Measurements from ENCODE around the gene LTB4R2. TPM values are rescaled to one million over a fixed set of nuclear protein-coding genes. Genes with fewer than 3 reads are reported as not detected.

Gene LTB4R2
- total RNA-seq, 1 experiment from 2014 or later: 12.9 TPM

DNA sequence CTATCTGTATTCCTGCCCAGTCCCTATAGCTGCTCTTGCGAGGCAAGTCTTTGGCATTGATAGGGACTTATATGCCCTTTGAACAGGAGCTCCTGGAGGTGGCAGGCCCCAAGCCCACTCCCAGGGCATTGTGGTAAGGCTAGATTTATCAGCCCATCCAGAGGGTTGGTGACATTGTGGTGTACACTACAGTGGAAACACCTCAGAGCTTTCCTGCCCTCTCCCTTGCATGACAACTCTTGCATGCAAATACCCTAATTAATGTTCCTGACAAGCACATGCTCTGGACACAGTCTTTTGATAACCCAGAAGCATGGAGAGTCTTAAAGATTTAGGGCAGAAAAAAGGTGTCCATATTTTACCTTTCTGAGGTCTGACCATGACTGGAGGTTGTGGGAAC, 30.7 kb downstream of the LTB4R2 start (continued):
- TF ChIP-seq ZNF396 (CRISPR knock-in tag; IDR thresholded peaks at IDR 0.05; ENCODE audit: borderline replicate concordance) (no peak), NFATC4 (CRISPR knock-in tag; IDR thresholded peaks at IDR 0.05) (no peak)
- TF ChIP-seq, protein P1, sequence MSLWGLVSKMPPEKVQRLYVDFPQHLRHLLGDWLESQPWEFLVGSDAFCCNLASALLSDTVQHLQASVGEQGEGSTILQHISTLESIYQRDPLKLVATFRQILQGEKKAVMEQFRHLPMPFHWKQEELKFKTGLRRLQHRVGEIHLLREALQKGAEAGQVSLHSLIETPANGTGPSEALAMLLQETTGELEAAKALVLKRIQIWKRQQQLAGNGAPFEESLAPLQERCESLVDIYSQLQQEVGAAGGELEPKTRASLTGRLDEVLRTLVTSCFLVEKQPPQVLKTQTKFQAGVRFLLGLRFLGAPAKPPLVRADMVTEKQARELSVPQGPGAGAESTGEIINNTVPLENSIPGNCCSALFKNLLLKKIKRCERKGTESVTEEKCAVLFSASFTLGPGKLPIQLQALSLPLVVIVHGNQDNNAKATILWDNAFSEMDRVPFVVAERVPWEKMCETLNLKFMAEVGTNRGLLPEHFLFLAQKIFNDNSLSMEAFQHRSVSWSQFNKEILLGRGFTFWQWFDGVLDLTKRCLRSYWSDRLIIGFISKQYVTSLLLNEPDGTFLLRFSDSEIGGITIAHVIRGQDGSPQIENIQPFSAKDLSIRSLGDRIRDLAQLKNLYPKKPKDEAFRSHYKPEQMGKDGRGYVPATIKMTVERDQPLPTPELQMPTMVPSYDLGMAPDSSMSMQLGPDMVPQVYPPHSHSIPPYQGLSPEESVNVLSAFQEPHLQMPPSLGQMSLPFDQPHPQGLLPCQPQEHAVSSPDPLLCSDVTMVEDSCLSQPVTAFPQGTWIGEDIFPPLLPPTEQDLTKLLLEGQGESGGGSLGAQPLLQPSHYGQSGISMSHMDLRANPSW (CRISPR knock-in tag; conservative IDR thresholded peaks at IDR 0.05; ENCODE audit: low read depth): no peak
- TF ChIP-seq, protein P2, sequence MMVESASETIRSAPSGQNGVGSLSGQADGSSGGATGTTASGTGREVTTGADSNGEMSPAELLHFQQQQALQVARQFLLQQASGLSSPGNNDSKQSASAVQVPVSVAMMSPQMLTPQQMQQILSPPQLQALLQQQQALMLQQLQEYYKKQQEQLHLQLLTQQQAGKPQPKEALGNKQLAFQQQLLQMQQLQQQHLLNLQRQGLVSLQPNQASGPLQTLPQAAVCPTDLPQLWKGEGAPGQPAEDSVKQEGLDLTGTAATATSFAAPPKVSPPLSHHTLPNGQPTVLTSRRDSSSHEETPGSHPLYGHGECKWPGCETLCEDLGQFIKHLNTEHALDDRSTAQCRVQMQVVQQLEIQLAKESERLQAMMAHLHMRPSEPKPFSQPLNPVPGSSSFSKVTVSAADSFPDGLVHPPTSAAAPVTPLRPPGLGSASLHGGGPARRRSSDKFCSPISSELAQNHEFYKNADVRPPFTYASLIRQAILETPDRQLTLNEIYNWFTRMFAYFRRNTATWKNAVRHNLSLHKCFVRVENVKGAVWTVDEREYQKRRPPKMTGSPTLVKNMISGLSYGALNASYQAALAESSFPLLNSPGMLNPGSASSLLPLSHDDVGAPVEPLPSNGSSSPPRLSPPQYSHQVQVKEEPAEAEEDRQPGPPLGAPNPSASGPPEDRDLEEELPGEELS (CRISPR knock-in tag; IDR thresholded peaks at IDR 0.05): no peak

DNA sequence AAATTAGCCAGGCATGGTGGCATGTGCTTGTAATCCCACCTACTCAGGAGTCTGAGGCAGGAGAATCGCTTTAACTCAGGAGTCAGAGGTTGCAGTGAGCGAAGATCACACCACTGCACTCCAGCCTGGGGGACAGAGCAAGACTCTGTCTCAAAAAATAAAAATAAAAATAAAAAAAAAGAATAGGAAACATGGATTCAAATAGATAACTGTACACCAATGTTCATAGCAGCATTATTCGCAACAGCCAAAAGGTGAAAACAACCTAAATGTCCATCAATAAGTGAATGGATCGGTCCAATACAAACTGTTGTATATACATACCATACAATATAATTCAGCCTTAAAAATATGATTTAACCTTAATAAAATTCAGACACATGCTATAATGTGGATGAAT, 32.9 kb downstream of the LTB4R2 start:
- 0 out of 2 replicates have a peak, but pooled peaks cover 3% of the 10 kb centered on the region for H3K4me1 Mint-ChIP-seq
- H3K36me3 Mint-ChIP-seq: no peaks in the 10 kb centered on the region
- peaks cover 89% of the 10 kb centered on the region for H3K27me3 Mint-ChIP-seq (ENCODE audit: low read depth)
- H3K4me3 Mint-ChIP-seq: no peak overlapping the region
- TF ChIP-seq FOXP1 (CRISPR knock-in tag; IDR thresholded peaks at IDR 0.05; ENCODE audit: borderline replicate concordance): no peak
- TF ChIP-seq FOXK1 (CRISPR knock-in tag; IDR thresholded peaks at IDR 0.05): no peak
- no peak for TF ChIP-seq IRF2 (CRISPR knock-in tag; IDR thresholded peaks at IDR 0.05; ENCODE audit: borderline replicate concordance, low read depth)
- TF ChIP-seq ERG (CRISPR knock-in tag; IDR thresholded peaks at IDR 0.05): no peak
- TF ChIP-seq, protein P3, sequence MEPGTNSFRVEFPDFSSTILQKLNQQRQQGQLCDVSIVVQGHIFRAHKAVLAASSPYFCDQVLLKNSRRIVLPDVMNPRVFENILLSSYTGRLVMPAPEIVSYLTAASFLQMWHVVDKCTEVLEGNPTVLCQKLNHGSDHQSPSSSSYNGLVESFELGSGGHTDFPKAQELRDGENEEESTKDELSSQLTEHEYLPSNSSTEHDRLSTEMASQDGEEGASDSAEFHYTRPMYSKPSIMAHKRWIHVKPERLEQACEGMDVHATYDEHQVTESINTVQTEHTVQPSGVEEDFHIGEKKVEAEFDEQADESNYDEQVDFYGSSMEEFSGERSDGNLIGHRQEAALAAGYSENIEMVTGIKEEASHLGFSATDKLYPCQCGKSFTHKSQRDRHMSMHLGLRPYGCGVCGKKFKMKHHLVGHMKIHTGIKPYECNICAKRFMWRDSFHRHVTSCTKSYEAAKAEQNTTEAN (CRISPR knock-in tag; IDR thresholded peaks at IDR 0.05): no peak
- DNase-seq (ENCODE audit: low spot score): no peak
- no peaks in the 10 kb centered on the region for H3K9me3 Mint-ChIP-seq
- H3K27ac Mint-ChIP-seq: no peak overlapping the region
- ATAC-seq: no peak
- ChIA-PET POLR2A (no interaction called here), CTCF (interaction anchor here (1.1 to 17.1 kb wide), 3 partner anchors 9 to 85 kb away, joined by 3 to 518 read pairs (median 4); partner anchors contain the start of genes CBLN3 and KHNYN)

- Mint-ChIP-seq H3K27ac (no peak overlapping the region), H3K4me3 (no peak overlapping the region), H3K36me3 (no peaks in the 10 kb centered on the region), H3K27me3 (ENCODE audit: low read depth) (peaks cover 88% of the 10 kb centered on the region), H3K9me3 (no peaks in the 10 kb centered on the region), H3K4me1 (0 out of 2 replicates have a peak, but pooled peaks cover 3% of the 10 kb centered on the region)
- POLR2A ChIA-PET: no interaction called here
- DNase-seq (ENCODE audit: low spot score) (no peak), ATAC-seq (no peak)
- CTCF ChIA-PET: interaction anchor here (1.1 to 4.0 kb wide), 4 partner anchors 10 to 93 kb away, joined by 3 to 43 read pairs (median 10); partner anchors contain the start of gene ADCY4
- TF ChIP-seq, protein P4, sequence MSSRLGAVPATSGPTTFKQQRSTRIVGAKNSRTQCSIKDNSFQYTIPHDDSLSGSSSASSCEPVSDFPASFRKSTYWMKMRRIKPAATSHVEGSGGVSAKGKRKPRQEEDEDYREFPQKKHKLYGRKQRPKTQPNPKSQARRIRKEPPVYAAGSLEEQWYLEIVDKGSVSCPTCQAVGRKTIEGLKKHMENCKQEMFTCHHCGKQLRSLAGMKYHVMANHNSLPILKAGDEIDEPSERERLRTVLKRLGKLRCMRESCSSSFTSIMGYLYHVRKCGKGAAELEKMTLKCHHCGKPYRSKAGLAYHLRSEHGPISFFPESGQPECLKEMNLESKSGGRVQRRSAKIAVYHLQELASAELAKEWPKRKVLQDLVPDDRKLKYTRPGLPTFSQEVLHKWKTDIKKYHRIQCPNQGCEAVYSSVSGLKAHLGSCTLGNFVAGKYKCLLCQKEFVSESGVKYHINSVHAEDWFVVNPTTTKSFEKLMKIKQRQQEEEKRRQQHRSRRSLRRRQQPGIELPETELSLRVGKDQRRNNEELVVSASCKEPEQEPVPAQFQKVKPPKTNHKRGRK (CRISPR knock-in tag; IDR thresholded peaks at IDR 0.05; ENCODE audit: borderline replicate concordance): no peak
- TF ChIP-seq GRHL2 (CRISPR knock-in tag; IDR thresholded peaks at IDR 0.05; ENCODE audit: insufficient replicate concordance, severe bottlenecking) (no peak), ZNF317 (CRISPR knock-in tag; IDR thresholded peaks at IDR 0.05; ENCODE audit: borderline replicate concordance, low read depth) (no peak), JAZF1 (CRISPR knock-in tag; IDR thresholded peaks at IDR 0.05) (no peak), ESRRA (CRISPR knock-in tag; IDR thresholded peaks at IDR 0.05; ENCODE audit: borderline replicate concordance) (no peak), TEAD1 (CRISPR knock-in tag; IDR thresholded peaks at IDR 0.05) (no peak), ETV6 (CRISPR knock-in tag; IDR thresholded peaks at IDR 0.05) (no peak), ZNF121 (CRISPR knock-in tag; IDR thresholded peaks at IDR 0.05) (no peak)
- TF ChIP-seq, protein P5, sequence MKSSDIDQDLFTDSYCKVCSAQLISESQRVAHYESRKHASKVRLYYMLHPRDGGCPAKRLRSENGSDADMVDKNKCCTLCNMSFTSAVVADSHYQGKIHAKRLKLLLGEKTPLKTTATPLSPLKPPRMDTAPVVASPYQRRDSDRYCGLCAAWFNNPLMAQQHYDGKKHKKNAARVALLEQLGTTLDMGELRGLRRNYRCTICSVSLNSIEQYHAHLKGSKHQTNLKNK (CRISPR knock-in tag; IDR thresholded peaks at IDR 0.05): no peak
Observed at GRCh38 chr14:24343795-24344660, 34.1 kb downstream of the LTB4R2 start.

All from WTC11 (cell line).